Measurements from ENCODE around the gene ATP13A4.

Gene ATP13A4

DNA sequence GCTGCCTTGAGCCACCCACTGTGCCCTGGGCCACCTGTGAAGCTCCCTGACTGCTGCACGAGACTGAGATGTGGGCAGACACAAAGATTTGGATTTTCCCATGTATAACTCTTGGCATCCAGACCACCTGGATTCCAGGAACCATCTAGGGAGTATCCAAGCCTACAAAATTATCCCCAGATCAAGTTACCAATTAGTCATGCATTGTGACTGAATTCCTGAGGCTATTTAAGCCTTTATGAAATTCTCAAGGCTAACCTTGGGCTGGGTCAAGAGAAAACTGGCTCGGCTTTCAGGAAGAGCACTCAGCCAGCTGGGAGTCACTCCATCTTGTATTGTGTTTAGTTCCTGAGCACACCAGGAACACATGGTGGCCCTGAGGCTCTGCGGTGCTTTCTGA is 162.8 kb downstream of the ATP13A4 start:
- DNase-seq: no peak

GRCh38 chr3:193389335-193389734 is 165.4 kb downstream of the ATP13A4 start:
- DNase-seq: no peak

- DNase-seq: no peak
Measured at GRCh38 chr3:193388361-193388760, 166.3 kb downstream of the ATP13A4 start.

DNA sequence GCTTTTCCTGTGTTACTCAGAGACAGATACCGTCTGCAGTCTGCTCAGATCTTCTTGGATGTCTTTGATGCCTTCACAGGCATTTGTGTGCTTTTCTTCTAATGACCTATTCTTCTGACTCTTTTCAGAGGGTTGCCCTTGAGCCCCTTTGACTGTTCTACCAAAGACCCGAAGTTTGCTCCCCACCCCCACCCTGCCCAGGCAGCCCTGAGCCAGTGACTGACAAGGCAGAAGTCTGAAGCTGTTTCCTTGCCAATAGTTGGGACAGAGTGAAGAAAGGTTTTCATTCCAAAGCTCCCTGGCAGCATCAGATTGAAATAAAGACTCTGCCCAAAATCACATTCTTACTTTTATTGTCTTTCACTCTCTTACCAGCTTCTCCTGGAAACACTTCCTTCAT is 167.1 kb downstream of the ATP13A4 start:
- no peak for DNase-seq

GRCh38 chr3:193378706-193379105 is 176.0 kb downstream of the ATP13A4 start, which contains the start of gene ATP13A5:
TSS of gene ATP13A5 (minus strand) at chr3:193378753. CDS start at chr3:193378725, 28 bp downstream.
- DNase-seq: no peak

GRCh38 chr3:193377591-193377990 is 177.1 kb downstream of the ATP13A4 start:
- DNase-seq: no peak

DNA sequence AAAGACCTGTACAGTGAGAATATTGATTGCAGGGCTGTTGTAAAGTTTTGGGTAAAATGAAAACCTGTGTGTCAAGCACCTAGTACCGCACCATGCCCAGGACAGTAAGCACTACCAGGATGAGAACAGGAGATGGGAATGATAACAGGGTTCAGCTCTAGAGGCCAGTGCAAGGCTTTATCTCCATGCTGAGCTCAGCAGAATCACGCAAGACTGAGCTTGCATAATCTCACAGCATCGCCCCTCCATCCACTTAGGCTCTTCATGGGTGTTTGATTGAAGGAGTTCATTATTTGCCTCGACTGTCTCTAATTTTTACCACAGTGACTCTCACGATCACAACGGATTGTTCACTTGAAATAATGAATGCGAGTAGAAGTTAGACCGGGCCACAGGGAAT is 179.1 kb downstream of the ATP13A4 start:
- DNase-seq: no peak

- no peak for DNase-seq
Measured at GRCh38 chr3:193372783-193373182, 181.9 kb downstream of the ATP13A4 start.

- DNase-seq: no peak
Measured at GRCh38 chr3:193367868-193368267, 186.8 kb downstream of the ATP13A4 start.

DNA sequence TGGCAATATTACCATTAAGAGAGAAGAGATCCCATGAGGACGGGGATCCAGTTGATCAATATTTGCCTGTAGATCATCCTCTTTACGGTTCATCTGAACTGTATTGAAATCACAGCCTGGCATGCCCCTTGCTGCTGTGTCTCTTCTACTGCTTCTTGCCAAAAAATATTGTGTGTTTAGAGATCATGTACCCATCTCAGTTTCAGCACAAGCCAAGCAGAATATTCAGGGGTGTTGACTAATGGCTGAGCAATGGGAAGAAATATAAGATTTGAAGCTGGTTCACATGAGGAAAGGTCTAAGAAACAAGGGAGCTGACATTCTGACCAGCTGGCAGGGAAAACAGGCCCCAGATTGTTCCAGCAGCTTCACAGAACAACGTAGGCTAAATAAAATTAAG is 197.4 kb downstream of the ATP13A4 start:
- DNase-seq: no peak

DNA sequence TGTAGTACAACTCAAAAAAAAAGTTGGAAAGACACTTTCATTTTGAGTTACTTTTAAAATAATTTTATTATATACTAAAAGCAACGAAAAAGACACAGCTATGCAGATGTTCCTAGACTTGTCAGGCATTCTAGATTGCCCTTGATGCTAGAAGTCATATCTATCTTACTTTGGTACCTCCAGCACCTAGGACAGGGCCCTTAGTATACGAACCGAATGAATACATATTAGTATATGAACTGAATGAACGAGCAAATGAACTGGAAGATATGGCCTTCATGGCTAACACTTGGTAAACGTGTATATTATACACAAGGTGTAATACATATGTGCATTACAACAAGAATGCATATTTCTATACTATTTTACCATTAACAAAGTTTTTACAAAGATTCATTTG is 200.3 kb downstream of the ATP13A4 start:
- DNase-seq: no peak
